ENCODE results near the gene PCP4. TPM values are rescaled to one million over a fixed set of nuclear protein-coding genes. Genes with fewer than 3 reads are reported as not detected.

PCP4 gene
- not detected for total RNA-seq

- intact Hi-C loops (cut with DNase I; ENCODE audit: low total_unique reads) (loop anchor here (5.0 kb wide), 1 partner anchor 255 kb away; no protein-coding TSS in a partner anchor), in situ Hi-C loops (cut with MboI; ENCODE audit: low sequenced_read_pairs in 4 of 4) (loop anchor here in 3 of 4 donors (25.0 kb wide), 2 partner anchors 245 to 270 kb away; no protein-coding TSS in a partner anchor)
- H3K27me3 ChIP-seq = peaks cover 0 to 5% (median 0%) of the 10 kb centered on the region in 3 donors
- ATAC-seq = no peak
- H3K27ac ChIP-seq = no peak within 1 kb of the TSS
- H3K4me1 ChIP-seq = no peaks in the 10 kb centered on the region
- no peak within 1 kb of the TSS for H3K4me3 ChIP-seq
- TF ChIP-seq, protein P1, sequence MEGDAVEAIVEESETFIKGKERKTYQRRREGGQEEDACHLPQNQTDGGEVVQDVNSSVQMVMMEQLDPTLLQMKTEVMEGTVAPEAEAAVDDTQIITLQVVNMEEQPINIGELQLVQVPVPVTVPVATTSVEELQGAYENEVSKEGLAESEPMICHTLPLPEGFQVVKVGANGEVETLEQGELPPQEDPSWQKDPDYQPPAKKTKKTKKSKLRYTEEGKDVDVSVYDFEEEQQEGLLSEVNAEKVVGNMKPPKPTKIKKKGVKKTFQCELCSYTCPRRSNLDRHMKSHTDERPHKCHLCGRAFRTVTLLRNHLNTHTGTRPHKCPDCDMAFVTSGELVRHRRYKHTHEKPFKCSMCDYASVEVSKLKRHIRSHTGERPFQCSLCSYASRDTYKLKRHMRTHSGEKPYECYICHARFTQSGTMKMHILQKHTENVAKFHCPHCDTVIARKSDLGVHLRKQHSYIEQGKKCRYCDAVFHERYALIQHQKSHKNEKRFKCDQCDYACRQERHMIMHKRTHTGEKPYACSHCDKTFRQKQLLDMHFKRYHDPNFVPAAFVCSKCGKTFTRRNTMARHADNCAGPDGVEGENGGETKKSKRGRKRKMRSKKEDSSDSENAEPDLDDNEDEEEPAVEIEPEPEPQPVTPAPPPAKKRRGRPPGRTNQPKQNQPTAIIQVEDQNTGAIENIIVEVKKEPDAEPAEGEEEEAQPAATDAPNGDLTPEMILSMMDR (IDR thresholded peaks at IDR 0.05 in 4 of 5, conservative IDR thresholded peaks at IDR 0.05 in 1 of 5) = peak in 3 of 5 experiments; percentile 34 to 62 (median 61)
- no peak for TF ChIP-seq POLR2A (IDR thresholded peaks at IDR 0.05)
- no peak for DNase-seq
- H3K9me3 ChIP-seq = no peaks in the 10 kb centered on the region
- no peaks in the 10 kb centered on the region for H3K36me3 ChIP-seq
Observed at GRCh38 chr21:39867198-39867650, at the start of gene PCP4. TSS of gene PCP4 (plus strand) at chr21:39867438. CDS start at chr21:39867502, 64 bp downstream.

GRCh38 chr21:39818557-39818956, 48.7 kb upstream of the PCP4 start:
- in situ Hi-C loops (cut with MboI; ENCODE audit: low sequenced_read_pairs in 4 of 4) (no loop called here), intact Hi-C loops (cut with DNase I; ENCODE audit: low total_unique reads) (no loop called here)
- no peak overlapping the region for H3K4me3 ChIP-seq
- no peak overlapping the region for H3K27ac ChIP-seq
- no peaks in the 10 kb centered on the region for H3K36me3 ChIP-seq
- H3K9me3 ChIP-seq = no peaks in the 10 kb centered on the region
- ATAC-seq (no peak), DNase-seq (no peak)
- H3K27me3 ChIP-seq = no peaks in the 10 kb centered on the region
- TF ChIP-seq, protein P1 (IDR thresholded peaks at IDR 0.05 in 4 of 5, conservative IDR thresholded peaks at IDR 0.05 in 1 of 5) = no peak
- no peak for TF ChIP-seq POLR2A (IDR thresholded peaks at IDR 0.05)
- no peaks in the 10 kb centered on the region for H3K4me1 ChIP-seq

DNA sequence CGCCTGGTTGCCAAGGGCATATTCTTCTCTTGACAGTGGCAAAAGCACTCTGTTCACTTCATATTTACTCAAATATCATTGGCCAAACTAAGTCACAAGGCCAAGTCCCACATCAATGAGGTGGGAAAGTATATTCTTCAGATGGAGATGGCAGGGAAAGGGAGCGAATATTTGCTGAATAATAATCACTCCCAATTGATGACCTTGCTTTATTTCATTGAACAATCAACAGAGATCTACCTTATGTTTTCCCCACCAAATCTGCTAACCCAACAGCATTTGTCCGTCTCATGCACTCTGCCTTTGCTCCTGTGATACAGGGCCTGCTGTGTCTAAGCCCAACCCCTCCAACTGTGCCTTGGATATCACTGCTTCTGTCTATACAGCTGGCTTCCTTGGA, 45.2 kb upstream of the PCP4 start:
- no peak for ATAC-seq
- H3K9me3 ChIP-seq = no peaks in the 10 kb centered on the region
- intact Hi-C loops (cut with DNase I; ENCODE audit: low total_unique reads) (no loop called here), in situ Hi-C loops (cut with MboI; ENCODE audit: low sequenced_read_pairs in 4 of 4) (no loop called here)
- H3K4me3 ChIP-seq = no peak overlapping the region
- no peaks in the 10 kb centered on the region for H3K27me3 ChIP-seq
- TF ChIP-seq, protein P1 (IDR thresholded peaks at IDR 0.05 in 4 of 5, conservative IDR thresholded peaks at IDR 0.05 in 1 of 5) = no peak
- TF ChIP-seq POLR2A (IDR thresholded peaks at IDR 0.05) = no peak
- no peak overlapping the region for H3K27ac ChIP-seq
- no peaks in the 10 kb centered on the region for H3K4me1 ChIP-seq
- H3K36me3 ChIP-seq = no peaks in the 10 kb centered on the region
- DNase-seq = no peak

DNA sequence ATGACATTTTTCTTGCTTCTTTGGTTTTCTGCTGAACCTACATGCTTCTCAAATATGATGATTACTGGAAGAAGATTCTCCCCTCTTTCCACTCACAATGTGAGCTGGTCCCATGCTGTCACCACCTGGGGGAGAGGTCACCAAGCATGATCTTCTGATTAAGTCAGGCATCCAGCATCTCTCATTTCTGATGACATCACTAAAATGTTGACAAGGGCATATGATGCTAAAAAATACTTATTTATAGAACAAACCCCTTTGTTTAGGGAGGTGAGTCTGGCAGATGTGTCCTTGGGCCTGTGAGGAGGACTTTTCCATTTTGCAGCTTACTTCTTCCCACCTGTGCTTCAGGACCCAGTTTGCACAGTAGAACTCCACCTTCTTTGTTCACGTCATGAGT, 42.0 kb upstream of the PCP4 start:
- intact Hi-C loops (cut with DNase I; ENCODE audit: low total_unique reads) = no loop called here
- Histone ChIP-seq H3K27ac (no peak overlapping the region), H3K36me3 (no peaks in the 10 kb centered on the region), H3K4me1 (no peaks in the 10 kb centered on the region), H3K9me3 (no peaks in the 10 kb centered on the region), H3K4me3 (no peak overlapping the region), H3K27me3 (no peaks in the 10 kb centered on the region)
- TF ChIP-seq, protein P1 (IDR thresholded peaks at IDR 0.05 in 4 of 5, conservative IDR thresholded peaks at IDR 0.05 in 1 of 5) = no peak
- no peak for TF ChIP-seq POLR2A (IDR thresholded peaks at IDR 0.05)
- in situ Hi-C loops (cut with MboI; ENCODE audit: low sequenced_read_pairs in 4 of 4) = no loop called here
- ATAC-seq = no peak
- no peak for DNase-seq

- H3K36me3 ChIP-seq = no peaks in the 10 kb centered on the region
- no peaks in the 10 kb centered on the region for H3K4me1 ChIP-seq
- intact Hi-C loops (cut with DNase I; ENCODE audit: low total_unique reads) (no loop called here), in situ Hi-C loops (cut with MboI; ENCODE audit: low sequenced_read_pairs in 4 of 4) (no loop called here)
- H3K27ac ChIP-seq = no peak overlapping the region
- TF ChIP-seq, protein P1 (IDR thresholded peaks at IDR 0.05 in 4 of 5, conservative IDR thresholded peaks at IDR 0.05 in 1 of 5) = no peak
- TF ChIP-seq POLR2A (IDR thresholded peaks at IDR 0.05) = no peak
- no peaks in the 10 kb centered on the region for H3K9me3 ChIP-seq
- no peak overlapping the region for H3K4me3 ChIP-seq
- H3K27me3 ChIP-seq = no peaks in the 10 kb centered on the region
- ATAC-seq (no peak), DNase-seq (no peak)
Observed at GRCh38 chr21:39834543-39834942, 32.7 kb upstream of the PCP4 start.

Measured in gastrocnemius medialis (tissue), 4 donors.